ENCODE data around the gene SLC25A23. TPM values are rescaled to one million over a fixed set of nuclear protein-coding genes. Genes with fewer than 3 reads are reported as not detected.

The SLC25A23 gene
- total RNA-seq, 1 experiment from 2014 or later: 89.5 TPM

GRCh38 chr19:6478815-6479214, 19.2 kb upstream of the SLC25A23 start:
- intact Hi-C loops (cut with micrococcal nuclease): no loop called here

More at GRCh38 chr19:6478815-6479214, 19.2 kb upstream of the SLC25A23 start:
- POLR2A ChIA-PET: no interaction called here
- no peak overlapping the region for H3K27ac ChIP-seq (ENCODE audit: low read depth, low read length)
- CTCF ChIA-PET: no interaction called here
- ATAC-seq: no peak
- no peaks in the 10 kb centered on the region for H3K9me2 ChIP-seq (ENCODE audit: insufficient read depth)
- H3K4me3 ChIP-seq (replicated peaks in 1 of 2; ENCODE audit: low read depth in 1 of 2, low read length in 2 of 2): no peak overlapping the region
- H3K9ac ChIP-seq (ENCODE audit: low read length): no peak overlapping the region
- no peaks in the 10 kb centered on the region for H4K20me1 ChIP-seq (ENCODE audit: insufficient read depth)
- no peak overlapping the region for H3K4me2 ChIP-seq (ENCODE audit: low read length)
- no peak for DNase-seq (ENCODE audit: low read depth, low spot score)
- H3K27me3 ChIP-seq (ENCODE audit: insufficient read depth, low read length): no peaks in the 10 kb centered on the region
- peaks cover 4 to 23% of the 10 kb centered on the region in 2 experiments; a peak in 3 of 4 replicates for H3K4me1 ChIP-seq (ENCODE audit: control insufficient read depth in 1 of 2, insufficient read depth in 2 of 2, low read length in 2 of 2)
- no peaks in the 10 kb centered on the region for H3K36me3 ChIP-seq (ENCODE audit: control insufficient read depth in 1 of 2, insufficient read depth in 2 of 2, low read length in 2 of 2)
- TF ChIP-seq YY1 (IDR thresholded peaks at IDR 0.05; ENCODE audit: extremely low read depth, insufficient replicate concordance, low read depth, low read length): no peak
- no peak for TF ChIP-seq REST (IDR thresholded peaks at IDR 0.05; ENCODE audit: low read depth)
- no peak for TF ChIP-seq TCF7L2 (IDR thresholded peaks at IDR 0.05; ENCODE audit: borderline replicate concordance, extremely low read depth, insufficient read depth, insufficient read length)
- TF ChIP-seq POLR2AphosphoS5 (IDR thresholded peaks at IDR 0.05; ENCODE audit: low read depth, low read length): no peak
- no peak for TF ChIP-seq SIN3A (IDR thresholded peaks at IDR 0.05; ENCODE audit: low read depth)
- TF ChIP-seq EGR1 (IDR thresholded peaks at IDR 0.05; ENCODE audit: low read depth): no peak
- TF ChIP-seq CBX3 (IDR thresholded peaks at IDR 0.05; ENCODE audit: low read depth): no peak
- TF ChIP-seq ZBTB33 (IDR thresholded peaks at IDR 0.05; ENCODE audit: extremely low read depth, insufficient replicate concordance, low read length): no peak
- no peak for TF ChIP-seq ZFX (IDR thresholded peaks at IDR 0.05)
- TF ChIP-seq EZH2 (IDR thresholded peaks at IDR 0.05): no peak
- no peak for TF ChIP-seq POLR2A (IDR thresholded peaks at IDR 0.05; ENCODE audit: borderline replicate concordance, extremely low read depth, insufficient read depth, insufficient read length)
- no peak for TF ChIP-seq SP1 (IDR thresholded peaks at IDR 0.05; ENCODE audit: low read depth)
- no peak for TF ChIP-seq EZH2phosphoT487 (IDR thresholded peaks at IDR 0.05; ENCODE audit: borderline replicate concordance)
- TF ChIP-seq ATF3 (IDR thresholded peaks at IDR 0.05): no peak
- no peak for TF ChIP-seq ELF1 (IDR thresholded peaks at IDR 0.05; ENCODE audit: borderline replicate concordance, low read depth)
- TF ChIP-seq CTCF (IDR thresholded peaks at IDR 0.05 in 2 of 3, conservative IDR thresholded peaks at IDR 0.05 in 1 of 3; ENCODE audit: borderline replicate concordance in 1 of 3, insufficient read depth in 1 of 3, low read depth in 2 of 3, low read length in 2 of 3): no peak
- no peak for TF ChIP-seq RAD21 (IDR thresholded peaks at IDR 0.05; ENCODE audit: low read depth)
- TF ChIP-seq CEBPB (IDR thresholded peaks at IDR 0.05; ENCODE audit: low read depth): no peak
- TF ChIP-seq JUND (IDR thresholded peaks at IDR 0.05): no peak
- no peak for TF ChIP-seq FOSL1 (IDR thresholded peaks at IDR 0.05; ENCODE audit: low read depth)
- RAD21 ChIA-PET (ENCODE audit: low non-redundant PET in 1 of 2, low total read pairs in 2 of 2, uncharacterized antibody in 2 of 2, unreplicated experiment in 2 of 2): no interaction called here
- no peaks in the 10 kb centered on the region for H3K9me3 ChIP-seq (ENCODE audit: control insufficient read depth in 1 of 2, insufficient read depth in 1 of 2, low read depth in 1 of 2, low read length in 2 of 2)
- BruUV-seq (replicated peaks): no TSS peak
- no peak overlapping the region for H2AFZ ChIP-seq (ENCODE audit: low read depth, low read length, poor library complexity, severe bottlenecking)
- H3K79me2 ChIP-seq (ENCODE audit: insufficient read depth, low read length): no peaks in the 10 kb centered on the region

Data from HCT116 (cell line).